ENCODE results near the gene NBEAL1. TPM values are rescaled to one million over a fixed set of nuclear protein-coding genes. Genes with fewer than 3 reads are reported as not detected.

The NBEAL1 gene
- total and polyA plus RNA-seq, 2 of the 8 experiments (the other 6 are each of a cell fraction or from before 2014, with no cell fraction given) = 2.3 to 10.7 TPM

DNA sequence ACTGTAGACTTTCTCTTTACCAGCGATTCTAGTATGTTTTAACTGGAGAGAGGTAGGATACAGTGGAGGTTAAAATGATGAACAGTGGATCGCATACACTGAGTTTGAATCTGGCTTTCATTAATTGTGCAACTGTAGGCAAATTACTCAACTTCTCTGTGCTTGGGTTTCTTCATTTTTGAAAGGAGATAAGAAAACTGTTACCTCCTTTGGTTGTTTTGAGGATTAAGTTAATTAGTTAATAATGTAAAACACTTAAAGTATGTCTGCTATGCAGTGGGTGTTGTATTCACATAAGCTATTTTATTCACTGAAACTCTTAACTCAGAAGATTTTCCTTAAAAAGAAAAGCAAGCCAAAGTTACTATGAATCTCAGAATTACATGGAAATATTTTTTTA lies 112.3 kb downstream of the NBEAL1 start:
- Histone ChIP-seq H3K4me1 (replicated peaks in 1 of 4; ENCODE audit: control insufficient read depth in 3 of 4, insufficient read depth in 4 of 4, low read length in 3 of 4) (no peaks in the 10 kb centered on the region), H3K4ac (replicated peaks; ENCODE audit: insufficient read length, low read depth, low read length) (no peak overlapping the region), H3K27ac (ENCODE audit: low read depth, low read length) (no peak overlapping the region), H2AK5ac (ENCODE audit: low read depth, low read length) (no peak overlapping the region), H2BK15ac (ENCODE audit: low read length) (no peak overlapping the region), H2BK12ac (ENCODE audit: low read depth, low read length) (no peak overlapping the region), H4K20me1 (replicated peaks in 1 of 2; ENCODE audit: control insufficient read depth in 1 of 2, insufficient read depth in 2 of 2, low read length in 2 of 2) (no peaks in the 10 kb centered on the region), H3K79me1 (ENCODE audit: low read depth, low read length) (no peaks in the 10 kb centered on the region), H3K4me3 (ENCODE audit: extremely low read depth in 1 of 4, insufficient read depth in 2 of 4, low read depth in 3 of 4, low read length in 4 of 4) (no peak overlapping the region), H3K4me2 (ENCODE audit: insufficient read depth in 1 of 2, low read depth in 2 of 2, low read length in 2 of 2) (no peak overlapping the region), H3K9me3 (ENCODE audit: insufficient read depth in 2 of 2, low read depth in 1 of 2, low read length in 1 of 2) (no peaks in the 10 kb centered on the region), H2BK5ac (ENCODE audit: low read depth, low read length) (no peak overlapping the region), H3K79me2 (ENCODE audit: control insufficient read depth in 1 of 2, insufficient read depth in 2 of 2, low read length in 2 of 2) (no peaks in the 10 kb centered on the region), H3K27me3 (replicated peaks in 1 of 4; ENCODE audit: control insufficient read depth in 3 of 4, extremely low read depth in 1 of 4, insufficient read depth in 3 of 4, low read length in 3 of 4) (no peaks in the 10 kb centered on the region), H3K23ac (ENCODE audit: insufficient read length) (no peak overlapping the region), H3K36me3 (ENCODE audit: control insufficient read depth in 2 of 4, insufficient read depth in 4 of 4, low read length in 3 of 4) (no peaks in the 10 kb centered on the region), H3K23me2 (ENCODE audit: low read depth, low read length) (no peaks in the 10 kb centered on the region), H4K8ac (ENCODE audit: extremely low read depth, insufficient read depth, low read length) (no peak overlapping the region), H2BK120ac (replicated peaks; ENCODE audit: low read depth, low read length) (no peak overlapping the region), H3K18ac (ENCODE audit: extremely low read depth, low read length) (no peak overlapping the region), H3K14ac (ENCODE audit: insufficient read length) (no peak overlapping the region), H4K91ac (replicated peaks; ENCODE audit: insufficient read length, low read length) (no peak overlapping the region), H2AFZ (ENCODE audit: low read length) (no peak overlapping the region), H2BK20ac (ENCODE audit: low read length) (no peak overlapping the region), H4K5ac (ENCODE audit: insufficient read length, low read depth, low read length) (no peak overlapping the region), H3K9ac (replicated peaks in 1 of 4; ENCODE audit: extremely low read depth in 1 of 4, low read depth in 3 of 4, low read length in 3 of 4) (no peak overlapping the region), H3K56ac (replicated peaks; ENCODE audit: insufficient read length, low read depth, low read length) (no peak overlapping the region)
- FAIRE-seq (no peak), DNase-seq (ENCODE audit: low read depth in 1 of 2, low spot score in 2 of 2) (no peak)
- ChIA-PET POLR2A (ENCODE audit: partially characterized antibody) (no interaction called here), CTCF (ENCODE audit: partially characterized antibody) (no interaction called here)
- 88% methylated on average over 2 of the region's 2 CpGs; no CpG with 5 or more reads in 1 of the 2 experiments for WGBS, 2 experiments (ENCODE audit: extremely low coverage in 1 of 2, insufficient coverage in 1 of 2, insufficient read length in 1 of 2, insufficient replicate concordance in 2 of 2, low coverage in 1 of 2, low lambda C conversion rate in 2 of 2, missing lambda C conversion rate in 1 of 2)
- TF ChIP-seq NANOG (IDR thresholded peaks at IDR 0.05; ENCODE audit: insufficient read depth, low read depth, low read length, poor library complexity, severe bottlenecking) = no peak
- no peak for TF ChIP-seq CTBP2 (IDR thresholded peaks at IDR 0.05; ENCODE audit: borderline replicate concordance, insufficient read depth, insufficient read length, low read length)
- TF ChIP-seq SAP30 (IDR thresholded peaks at IDR 0.05; ENCODE audit: insufficient read depth, insufficient replicate concordance, low read length) = no peak
- no peak for TF ChIP-seq CHD1 (IDR thresholded peaks at IDR 0.05; ENCODE audit: low read depth, low read length)
- no peak for TF ChIP-seq NRF1 (IDR thresholded peaks at IDR 0.05; ENCODE audit: low read depth, low read length)
- TF ChIP-seq, protein P1, sequence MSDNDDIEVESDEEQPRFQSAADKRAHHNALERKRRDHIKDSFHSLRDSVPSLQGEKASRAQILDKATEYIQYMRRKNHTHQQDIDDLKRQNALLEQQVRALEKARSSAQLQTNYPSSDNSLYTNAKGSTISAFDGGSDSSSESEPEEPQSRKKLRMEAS (IDR thresholded peaks at IDR 0.05) = no peak
- no peak for TF ChIP-seq CEBPB (IDR thresholded peaks at IDR 0.05; ENCODE audit: low read depth, low read length)
- TF ChIP-seq EGR1 (IDR thresholded peaks at IDR 0.05; ENCODE audit: borderline replicate concordance, low read depth, low read length) = no peak
- no peak for TF ChIP-seq PHF8 (conservative IDR thresholded peaks at IDR 0.05; ENCODE audit: low read depth, low read length)
- no peak for TF ChIP-seq SUZ12 (IDR thresholded peaks at IDR 0.05; ENCODE audit: low read length)
- TF ChIP-seq ZNF274 (IDR thresholded peaks at IDR 0.05; ENCODE audit: borderline replicate concordance, extremely low read depth, low read length) = no peak
